Measurements from ENCODE around the gene ACSL6. TPM values are rescaled to one million over a fixed set of nuclear protein-coding genes. Genes with fewer than 3 reads are reported as not detected.

The ACSL6 gene
- total and polyA plus RNA-seq, 2 donors from 2014 or later: 1.4 to 2.1 TPM

- DNase-seq (peak in 1 of 5 donors; percentile 29), FAIRE-seq (no peak)
- H3K36me3 ChIP-seq (ENCODE audit: control insufficient read depth in 2 of 3, insufficient read depth in 3 of 3, low read length in 3 of 3): no peaks in the 10 kb centered on the region
- no peaks in the 10 kb centered on the region for H3K27me3 ChIP-seq (ENCODE audit: control insufficient read depth, insufficient read depth, low read length)
- H3K4me3 ChIP-seq (ENCODE audit: low read length in 3 of 3): no peak overlapping the region
- no peak for TF ChIP-seq CTCF (IDR thresholded peaks at IDR 0.05; ENCODE audit: borderline replicate concordance, extremely low read depth, insufficient read depth)
- no peak overlapping the region for H3K27ac ChIP-seq (ENCODE audit: low read depth in 2 of 2, low read length in 2 of 2)
- H3K9ac ChIP-seq (ENCODE audit: low read length in 3 of 3): no peak overlapping the region
- intact Hi-C loops (cut with DNase I): no loop called here
- H3K9me3 ChIP-seq (ENCODE audit: control insufficient read depth in 2 of 3, insufficient read depth in 1 of 3, low read length in 3 of 3): no peaks in the 10 kb centered on the region
- no peaks in the 10 kb centered on the region for H3K4me1 ChIP-seq (ENCODE audit: control insufficient read depth in 2 of 3, insufficient read depth in 2 of 3, low read depth in 1 of 3, low read length in 3 of 3)
Measured at GRCh38 chr5:131977212-131977604, 34.2 kb downstream of the ACSL6 start.

GRCh38 chr5:131976414-131977211 lies 34.8 kb downstream of the ACSL6 start:
- no peaks in the 10 kb centered on the region for H3K36me3 ChIP-seq (ENCODE audit: control insufficient read depth in 2 of 3, insufficient read depth in 3 of 3, low read length in 3 of 3)
- intact Hi-C loops (cut with DNase I): no loop called here
- no peak overlapping the region for H3K4me3 ChIP-seq (ENCODE audit: low read length in 3 of 3)
- no peak overlapping the region for H3K9ac ChIP-seq (ENCODE audit: low read length in 3 of 3)
- no peak for FAIRE-seq
- no peaks in the 10 kb centered on the region for H3K4me1 ChIP-seq (ENCODE audit: control insufficient read depth in 2 of 3, insufficient read depth in 2 of 3, low read depth in 1 of 3, low read length in 3 of 3)
- DNase-seq: peak in 1 of 5 donors; percentile 8
- H3K27ac ChIP-seq (ENCODE audit: low read depth in 2 of 2, low read length in 2 of 2): no peak overlapping the region
- H3K27me3 ChIP-seq (ENCODE audit: control insufficient read depth, insufficient read depth, low read length): no peaks in the 10 kb centered on the region
- H3K9me3 ChIP-seq (ENCODE audit: control insufficient read depth in 2 of 3, insufficient read depth in 1 of 3, low read length in 3 of 3): no peaks in the 10 kb centered on the region
- no peak for TF ChIP-seq CTCF (IDR thresholded peaks at IDR 0.05; ENCODE audit: borderline replicate concordance, extremely low read depth, insufficient read depth)

GRCh38 chr5:131974956-131975726 lies 36.3 kb downstream of the ACSL6 start:
- no peaks in the 10 kb centered on the region for H3K36me3 ChIP-seq (ENCODE audit: control insufficient read depth in 2 of 3, insufficient read depth in 3 of 3, low read length in 3 of 3)
- no peak overlapping the region for H3K4me3 ChIP-seq (ENCODE audit: low read length in 3 of 3)
- intact Hi-C loops (cut with DNase I): no loop called here
- H3K4me1 ChIP-seq (ENCODE audit: control insufficient read depth in 2 of 3, insufficient read depth in 2 of 3, low read depth in 1 of 3, low read length in 3 of 3): no peaks in the 10 kb centered on the region
- FAIRE-seq (no peak), DNase-seq (no peak)
- H3K27me3 ChIP-seq (ENCODE audit: control insufficient read depth, insufficient read depth, low read length): no peaks in the 10 kb centered on the region
- H3K9me3 ChIP-seq (ENCODE audit: control insufficient read depth in 2 of 3, insufficient read depth in 1 of 3, low read length in 3 of 3): no peaks in the 10 kb centered on the region
- H3K27ac ChIP-seq (ENCODE audit: low read depth in 2 of 2, low read length in 2 of 2): no peak overlapping the region
- no peak overlapping the region for H3K9ac ChIP-seq (ENCODE audit: low read length in 3 of 3)
- TF ChIP-seq CTCF (IDR thresholded peaks at IDR 0.05; ENCODE audit: borderline replicate concordance, extremely low read depth, insufficient read depth): no peak
